ENCODE results near the gene C2orf69. TPM values are rescaled to one million over a fixed set of nuclear protein-coding genes. Genes with fewer than 3 reads are reported as not detected.

C2orf69 gene
- total and polyA plus RNA-seq, 2 of the 13 experiments (the other 11 are each of a cell fraction or from before 2014, with no cell fraction given): 4.8 to 19.3 TPM

- Histone ChIP-seq H3K27me3 (ENCODE audit: control insufficient read depth in 1 of 2, insufficient read depth in 2 of 2, low read length in 2 of 2) (no peaks in the 10 kb centered on the region), H3K36me3 (replicated peaks in 1 of 2; ENCODE audit: control insufficient read depth in 1 of 2, insufficient read depth in 2 of 2, low read length in 2 of 2) (peaks cover 9 to 36% of the 10 kb centered on the region in 2 experiments), H3K4me2 (ENCODE audit: low read depth, low read length) (no peak overlapping the region), H2AFZ (ENCODE audit: low read length) (no peak overlapping the region), H4K20me1 (ENCODE audit: insufficient read depth, low read length) (0 out of 2 replicates have a peak, but pooled peaks cover 2% of the 10 kb centered on the region), H3K79me2 (ENCODE audit: insufficient read depth, low read length) (no peaks in the 10 kb centered on the region), H3K4me1 (ENCODE audit: insufficient read depth, low read length) (no peaks in the 10 kb centered on the region), H3K4me3 (replicated peaks in 1 of 3; ENCODE audit: insufficient read depth in 1 of 3, low read depth in 2 of 3, low read length in 3 of 3) (no peak overlapping the region), H3K27ac (ENCODE audit: extremely low read length, insufficient read depth, low read length) (no peak overlapping the region), H3K9ac (ENCODE audit: insufficient read depth, low read depth, low read length) (no peak overlapping the region), H3K9me3 (ENCODE audit: low read length) (no peaks in the 10 kb centered on the region)
- over 99% methylated on average over 2 of the region's 2 CpGs for WGBS (ENCODE audit: low lambda C conversion rate)
- BruUV-seq (replicated peaks): no TSS peak
- intact Hi-C loops (cut with micrococcal nuclease; ENCODE audit: unreplicated experiment): no loop called here
- DNase-seq (ENCODE audit: low spot score) (no peak), FAIRE-seq (no peak), ATAC-seq (no peak)
- TF ChIP-seq CEBPB (IDR thresholded peaks at IDR 0.05; ENCODE audit: borderline replicate concordance, low read depth, low read length) (peak; percentile 54; the same call in 1 of the 2 replicates), RBFOX2 (IDR thresholded peaks at IDR 0.05; ENCODE audit: low read depth, low read length) (0 out of 2 replicates have a peak, but pooled peaks have one; percentile 20), ZNF234 (CRISPR knock-in tag; conservative IDR thresholded peaks at IDR 0.05) (no peak)
- ChIA-PET POLR2A (no interaction called here), CTCF (ENCODE audit: low intra/inter-chr PET ratio, low total read pairs) (no interaction called here)
- in situ Hi-C loops (cut with HindIII; ENCODE audit: extremely low pct_ligation_motif_present, low pct_unique_long_range_greater_than_20kb): loop anchor here (25.0 kb wide), 1 partner anchor 846 kb away; the partner anchor contains the start of gene BZW1
Measured at GRCh38 chr2:199966405-199966804, 55.3 kb downstream of the C2orf69 start.

GRCh38 chr2:199966976-199967375 is 55.9 kb downstream of the C2orf69 start:
- BruUV-seq (replicated peaks): no TSS peak
- H3K4me3 ChIP-seq (replicated peaks in 1 of 3; ENCODE audit: insufficient read depth in 1 of 3, low read depth in 2 of 3, low read length in 3 of 3): no peak overlapping the region
- WGBS (ENCODE audit: low lambda C conversion rate): 95% methylated on average over 1 of the region's 1 CpG
- ChIA-PET POLR2A (no interaction called here), CTCF (ENCODE audit: low intra/inter-chr PET ratio, low total read pairs) (no interaction called here)
- no peak for DNase-seq (ENCODE audit: low spot score)
- no peak overlapping the region for H3K27ac ChIP-seq (ENCODE audit: extremely low read length, insufficient read depth, low read length)
- H4K20me1 ChIP-seq (ENCODE audit: insufficient read depth, low read length): 0 out of 2 replicates have a peak, but pooled peaks cover 2% of the 10 kb centered on the region
- no peak overlapping the region for H3K9ac ChIP-seq (ENCODE audit: insufficient read depth, low read depth, low read length)
- ATAC-seq: no peak
- H3K4me2 ChIP-seq (ENCODE audit: low read depth, low read length): no peak overlapping the region
- peaks cover 3% of the 10 kb centered on the region; the same call in 1 of the 2 replicates for H3K4me1 ChIP-seq (ENCODE audit: insufficient read depth, low read length)
- H3K36me3 ChIP-seq (replicated peaks in 1 of 2; ENCODE audit: control insufficient read depth in 1 of 2, insufficient read depth in 2 of 2, low read length in 2 of 2): peaks cover 7 to 30% of the 10 kb centered on the region in 2 experiments; a peak in 4 of 5 replicates
- H3K27me3 ChIP-seq (ENCODE audit: control insufficient read depth in 1 of 2, insufficient read depth in 2 of 2, low read length in 2 of 2): no peaks in the 10 kb centered on the region
- H3K9me3 ChIP-seq (ENCODE audit: low read length): no peaks in the 10 kb centered on the region
- no peaks in the 10 kb centered on the region for H3K79me2 ChIP-seq (ENCODE audit: insufficient read depth, low read length)
- FAIRE-seq: no peak
- no peak overlapping the region for H2AFZ ChIP-seq (ENCODE audit: low read length)
- in situ Hi-C loops (cut with HindIII; ENCODE audit: extremely low pct_ligation_motif_present, low pct_unique_long_range_greater_than_20kb) (loop anchor here (25.0 kb wide), 1 partner anchor 845 kb away; the partner anchor contains the start of gene BZW1), intact Hi-C loops (cut with micrococcal nuclease; ENCODE audit: unreplicated experiment) (no loop called here)
- no peak for TF ChIP-seq ZMYM3 (CRISPR knock-in tag; IDR thresholded peaks at IDR 0.05)

All from HepG2 (cell line).